ENCODE results near the gene NRP2. TPM values are rescaled to one million over a fixed set of nuclear protein-coding genes. Genes with fewer than 3 reads are reported as not detected.
A peak's percentile ranks its signal among the peaks of the same experiment; 100 is the strongest.

Gene NRP2
- total RNA-seq, result 60.2 and 79.2 TPM in 2 replicates
- polyA plus RNA-seq, result 61.0 and 74.6 TPM in 2 replicates

DNA sequence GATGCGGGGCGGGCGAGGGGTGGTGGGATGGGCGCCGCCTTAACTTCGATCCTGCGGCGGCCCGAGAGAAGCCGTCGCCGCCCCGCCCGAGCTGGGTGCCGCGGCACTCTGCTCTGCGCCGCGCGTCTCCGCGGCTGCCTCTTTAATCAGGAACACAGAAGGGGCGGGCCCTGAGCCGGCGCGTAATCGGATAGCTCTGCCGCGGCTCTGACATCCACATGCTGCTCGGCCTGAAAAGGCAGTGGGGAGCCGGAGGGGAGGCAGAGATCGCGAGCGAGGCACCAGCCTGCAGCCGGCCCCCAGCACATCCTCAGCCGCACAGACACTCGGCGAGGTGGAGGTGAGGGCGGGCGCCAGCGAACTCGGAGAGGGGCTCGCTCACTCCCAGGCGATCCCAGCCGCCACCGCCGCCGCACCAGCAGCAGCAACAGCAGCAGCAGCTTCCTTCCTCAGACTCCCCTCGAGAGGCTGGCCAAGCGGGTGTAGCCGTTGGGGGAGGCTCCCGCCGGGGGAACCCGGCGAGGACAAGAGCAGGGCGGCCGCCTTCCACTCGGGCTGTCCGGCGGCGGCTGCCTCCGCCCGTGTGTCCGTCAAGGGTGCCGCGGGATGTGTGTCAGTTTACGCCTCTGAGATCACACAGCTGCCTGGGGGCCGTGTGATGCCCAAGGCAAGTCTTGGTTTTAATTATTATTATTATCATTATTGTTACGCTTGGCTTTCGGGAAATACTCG is at the start of gene NRP2:
NRP2 (plus strand) TSS at position 263 of the 732 bp plus-strand sequence. CDS start 790 bp downstream, outside the sequence.
- Histone ChIP-seq H3K4me1 (ENCODE audit: insufficient read depth) (peaks cover 18% of the 10 kb centered on the region), H3K4me2 (peak within 1 kb of the TSS; percentile 98), H3K9me3 (ENCODE audit: low read depth) (no peaks in the 10 kb centered on the region), H3K4me3 (peak within 1 kb of the TSS; percentile 79), H2AFZ (peak within 1 kb of the TSS; percentile 69), H3K36me3 (replicated peaks; ENCODE audit: insufficient read depth, low read depth) (no peaks in the 10 kb centered on the region), H3K79me2 (peaks cover 47% of the 10 kb centered on the region), H3K9me2 (replicated peaks; ENCODE audit: insufficient read depth) (no peaks in the 10 kb centered on the region), H3K27ac (peak within 1 kb of the TSS; percentile 80), H3K27me3 (no peaks in the 10 kb centered on the region), H4K20me1 (ENCODE audit: insufficient read depth, poor library complexity, severe bottlenecking) (peaks cover 2% of the 10 kb centered on the region)
- peak; percentile 93 for DNase-seq (ENCODE audit: low spot score)
- no peak for TF ChIP-seq CTCF (IDR thresholded peaks at IDR 0.05; ENCODE audit: poor library complexity)
- 1% methylated on average over 36 of the region's 71 CpGs for WGBS (ENCODE audit: low lambda C conversion rate, missing lambda C conversion rate)

GRCh38 chr2:205633994-205634393 is 48.3 kb upstream of the NRP2 start:
- H2AFZ ChIP-seq, result no peak overlapping the region
- DNase-seq (ENCODE audit: low spot score), result no peak
- TF ChIP-seq EZH2phosphoT487 (IDR thresholded peaks at IDR 0.05; ENCODE audit: low read depth, severe bottlenecking, unreplicated experiment), result no peak
- no peak for TF ChIP-seq CTCF (IDR thresholded peaks at IDR 0.05; ENCODE audit: poor library complexity)
- no peak for TF ChIP-seq EZH2 (IDR thresholded peaks at IDR 0.05; ENCODE audit: borderline replicate concordance)
- H3K4me1 ChIP-seq (ENCODE audit: insufficient read depth), result no peaks in the 10 kb centered on the region
- H4K20me1 ChIP-seq (ENCODE audit: insufficient read depth, poor library complexity, severe bottlenecking), result no peaks in the 10 kb centered on the region
- H3K36me3 ChIP-seq (replicated peaks; ENCODE audit: insufficient read depth, low read depth), result no peaks in the 10 kb centered on the region
- no peaks in the 10 kb centered on the region for H3K27me3 ChIP-seq
- no peak overlapping the region for H3K27ac ChIP-seq
- no peaks in the 10 kb centered on the region for H3K79me2 ChIP-seq
- 88% methylated on average over 1 of the region's 1 CpG for WGBS (ENCODE audit: low lambda C conversion rate, missing lambda C conversion rate)
- no peaks in the 10 kb centered on the region for H3K9me2 ChIP-seq (replicated peaks; ENCODE audit: insufficient read depth)
- no peak overlapping the region for H3K4me3 ChIP-seq
- H3K4me2 ChIP-seq, result no peak overlapping the region
- no peaks in the 10 kb centered on the region for H3K9me3 ChIP-seq (ENCODE audit: low read depth)

GRCh38 chr2:205636549-205637319 is 45.6 kb upstream of the NRP2 start:
- Histone ChIP-seq H3K4me2 (no peak overlapping the region), H3K9me2 (replicated peaks; ENCODE audit: insufficient read depth) (no peaks in the 10 kb centered on the region), H3K27ac (no peak overlapping the region), H3K4me3 (no peak overlapping the region), H3K4me1 (ENCODE audit: insufficient read depth) (no peaks in the 10 kb centered on the region), H3K9me3 (ENCODE audit: low read depth) (no peaks in the 10 kb centered on the region), H3K36me3 (replicated peaks; ENCODE audit: insufficient read depth, low read depth) (no peaks in the 10 kb centered on the region), H2AFZ (no peak overlapping the region), H3K79me2 (no peaks in the 10 kb centered on the region), H4K20me1 (ENCODE audit: insufficient read depth, poor library complexity, severe bottlenecking) (no peaks in the 10 kb centered on the region), H3K27me3 (no peaks in the 10 kb centered on the region)
- no peak for DNase-seq (ENCODE audit: low spot score)
- TF ChIP-seq EZH2 (IDR thresholded peaks at IDR 0.05; ENCODE audit: borderline replicate concordance) (no peak), CTCF (IDR thresholded peaks at IDR 0.05; ENCODE audit: poor library complexity) (no peak), EZH2phosphoT487 (IDR thresholded peaks at IDR 0.05; ENCODE audit: low read depth, severe bottlenecking, unreplicated experiment) (no peak)
- WGBS (ENCODE audit: low lambda C conversion rate, missing lambda C conversion rate), result 75% methylated on average over 7 of the region's 7 CpGs
